Measurements from ENCODE around the gene SLC16A9. TPM values are rescaled to one million over a fixed set of nuclear protein-coding genes. Genes with fewer than 3 reads are reported as not detected.

Gene SLC16A9
- total RNA-seq, 4 donors from 2014 or later: 0.25 to 2.3 (median 0.77) TPM

GRCh38 chr10:59657724-59658123 is 51.9 kb downstream of the SLC16A9 start:
- no peak for DNase-seq (ENCODE audit: low spot score)
- TF ChIP-seq CTCF (IDR thresholded peaks at IDR 0.05): no peak
- no peak for ATAC-seq (ENCODE audit: low FRiP score)

- no peak for TF ChIP-seq CTCF (IDR thresholded peaks at IDR 0.05)
- no peak for DNase-seq (ENCODE audit: low spot score)
- ATAC-seq (ENCODE audit: low FRiP score): no peak
Observed at GRCh38 chr10:59655309-59655708, 54.3 kb downstream of the SLC16A9 start.

GRCh38 chr10:59654007-59654406 is 55.6 kb downstream of the SLC16A9 start:
- TF ChIP-seq CTCF (IDR thresholded peaks at IDR 0.05): no peak
- no peak for DNase-seq (ENCODE audit: low spot score)
- no peak for ATAC-seq (ENCODE audit: low FRiP score)

- no peak for ATAC-seq (ENCODE audit: low FRiP score)
- no peak for DNase-seq (ENCODE audit: low spot score)
- TF ChIP-seq CTCF (IDR thresholded peaks at IDR 0.05): no peak
Observed at GRCh38 chr10:59651902-59652301, 57.7 kb downstream of the SLC16A9 start.

GRCh38 chr10:59649606-59650346 is 59.9 kb downstream of the SLC16A9 start:
- no peak for TF ChIP-seq CTCF (IDR thresholded peaks at IDR 0.05)
- DNase-seq (ENCODE audit: low spot score): no peak
- no peak for ATAC-seq (ENCODE audit: low FRiP score)

GRCh38 chr10:59648711-59649201 is 60.9 kb downstream of the SLC16A9 start:
- DNase-seq (ENCODE audit: low spot score): no peak
- no peak for ATAC-seq (ENCODE audit: low FRiP score)

More at GRCh38 chr10:59648711-59649201, 60.9 kb downstream of the SLC16A9 start:
- no peak for TF ChIP-seq CTCF (IDR thresholded peaks at IDR 0.05)

All from omental fat pad (tissue), 4 donors.